Mucosa of stomach (tissue), 1 donor: ENCODE data around the gene PCDHA7.

ENCODE experiments used
- H3K27me3 ChIP-seq: one replicate; pipeline ENCODE4 v1.7.0; 2013; ENCODE audit warnings: mild to moderate bottlenecking, low read length; ENCODE audit not compliant: control insufficient read depth, insufficient read depth
- H3K36me3 ChIP-seq: one replicate; pipeline ENCODE4 v1.7.0; 2013; ENCODE audit warnings: low read length; ENCODE audit not compliant: control insufficient read depth, insufficient read depth
- H3K4me1 ChIP-seq: one replicate; pipeline ENCODE4 v1.7.0; 2013; ENCODE audit warnings: mild to moderate bottlenecking, low read length; ENCODE audit not compliant: control insufficient read depth, insufficient read depth
- H3K4me3 ChIP-seq: one replicate; pipeline ENCODE4 v1.7.0; 2013; ENCODE audit warnings: low read length
- H3K9ac ChIP-seq: one replicate; pipeline ENCODE4 v1.7.0; 2013; ENCODE audit warnings: mild to moderate bottlenecking, low read length, moderate library complexity
- H3K9me3 ChIP-seq: one replicate; pipeline ENCODE4 v1.7.0; 2013; ENCODE audit warnings: mild to moderate bottlenecking, low read length, moderate library complexity; ENCODE audit not compliant: control insufficient read depth
- donor health status: Pancreatic carcinoma.

Gene PCDHA7

DNA sequence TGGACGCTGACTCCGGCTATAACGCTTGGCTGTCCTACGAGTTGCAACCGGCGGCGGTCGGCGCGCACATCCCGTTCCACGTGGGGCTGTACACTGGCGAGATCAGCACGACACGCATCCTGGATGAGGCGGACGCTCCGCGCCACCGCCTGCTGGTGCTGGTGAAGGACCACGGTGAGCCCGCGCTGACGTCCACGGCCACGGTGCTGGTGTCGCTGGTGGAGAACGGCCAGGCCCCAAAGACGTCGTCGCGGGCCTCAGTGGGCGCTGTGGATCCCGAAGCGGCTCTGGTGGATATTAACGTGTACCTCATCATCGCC, 43.2 kb downstream of the PCDHA7 start:
- no peak overlapping the region for H3K9ac ChIP-seq
- no peak overlapping the region for H3K4me3 ChIP-seq
- peaks cover 4% of the 10 kb centered on the region for H3K27me3 ChIP-seq
- H3K36me3 ChIP-seq = no peaks in the 10 kb centered on the region
- H3K9me3 ChIP-seq = no peaks in the 10 kb centered on the region
- H3K4me1 ChIP-seq = no peaks in the 10 kb centered on the region

DNA sequence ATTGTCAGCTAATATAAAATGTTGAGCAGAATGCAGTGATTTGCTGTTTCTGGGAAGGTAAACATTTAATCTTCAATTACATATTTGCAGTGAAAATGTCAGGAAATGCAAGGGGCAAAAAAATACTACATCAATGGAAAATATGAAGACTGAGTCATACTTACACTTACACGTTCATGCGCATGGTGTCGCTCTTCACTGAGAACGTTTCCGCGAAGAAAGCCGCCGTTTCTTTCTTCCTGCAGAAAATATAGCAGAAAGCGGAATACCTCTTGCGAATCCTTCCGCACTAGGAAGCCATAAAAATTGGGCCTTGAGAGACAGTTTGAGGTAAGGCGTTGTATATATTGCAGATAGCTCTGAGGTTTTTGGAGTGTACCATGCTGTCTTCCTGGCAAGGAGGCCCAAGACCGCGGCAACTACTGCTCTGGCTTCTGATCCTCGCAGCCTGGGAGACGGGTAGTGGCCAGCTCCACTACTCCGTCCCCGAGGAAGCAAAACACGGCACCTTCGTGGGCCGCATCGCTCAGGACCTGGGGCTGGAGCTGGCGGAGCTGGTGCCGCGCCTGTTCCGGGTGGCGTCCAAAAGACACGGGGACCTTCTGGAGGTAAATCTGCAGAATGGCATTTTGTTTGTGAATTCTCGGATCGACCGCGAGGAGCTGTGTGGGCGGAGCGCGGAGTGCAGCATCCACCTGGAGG, 48.0 kb downstream of the PCDHA7 start, which contains the start of gene PCDHA13:
PCDHA13 (plus strand) TSS at position 236 of the 702 bp plus-strand sequence; CDS start at position 381, 145 bp downstream.
- no peaks in the 10 kb centered on the region for H3K27me3 ChIP-seq
- no peaks in the 10 kb centered on the region for H3K9me3 ChIP-seq
- H3K4me3 ChIP-seq = no peak within 1 kb of the TSS
- H3K36me3 ChIP-seq = no peaks in the 10 kb centered on the region
- H3K9ac ChIP-seq = no peak within 1 kb of the TSS
- H3K4me1 ChIP-seq = no peaks in the 10 kb centered on the region

DNA sequence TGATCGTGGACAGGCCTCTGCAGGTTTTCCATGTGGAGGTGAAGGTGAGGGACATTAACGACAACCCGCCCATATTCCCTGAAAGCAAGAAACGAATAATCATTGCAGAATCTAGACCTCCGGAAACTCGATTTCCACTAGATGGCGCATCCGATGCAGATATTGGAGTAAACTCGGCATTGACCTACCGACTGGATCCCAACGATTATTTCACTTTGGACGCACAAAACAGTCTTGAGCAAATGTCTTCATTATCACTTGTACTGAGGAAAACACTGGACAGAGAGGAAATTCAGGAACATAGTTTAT, 48.5 kb downstream of the PCDHA7 start:
- Histone ChIP-seq H3K36me3 (no peaks in the 10 kb centered on the region), H3K4me3 (no peak overlapping the region), H3K9ac (no peak overlapping the region), H3K9me3 (no peaks in the 10 kb centered on the region), H3K27me3 (no peaks in the 10 kb centered on the region), H3K4me1 (no peaks in the 10 kb centered on the region)

DNA sequence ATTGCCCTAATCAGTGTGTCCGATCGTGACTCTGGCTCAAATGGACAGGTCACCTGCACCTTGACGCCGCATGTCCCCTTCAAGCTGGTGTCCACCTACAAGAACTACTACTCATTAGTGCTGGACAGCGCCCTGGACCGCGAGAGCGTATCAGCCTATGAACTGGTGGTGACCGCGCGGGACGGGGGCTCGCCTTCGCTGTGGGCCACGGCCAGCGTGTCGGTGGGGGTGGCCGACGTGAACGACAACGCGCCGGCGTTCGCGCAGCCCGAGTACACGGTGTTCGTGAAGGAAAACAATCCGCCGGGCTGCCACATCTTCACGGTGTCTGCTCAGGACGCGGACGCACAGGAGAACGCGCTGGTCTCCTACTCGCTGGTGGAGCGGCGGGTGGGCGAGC, 49.3 kb downstream of the PCDHA7 start:
- no peaks in the 10 kb centered on the region for H3K36me3 ChIP-seq
- no peak overlapping the region for H3K4me3 ChIP-seq
- no peak overlapping the region for H3K9ac ChIP-seq
- no peaks in the 10 kb centered on the region for H3K27me3 ChIP-seq
- no peaks in the 10 kb centered on the region for H3K4me1 ChIP-seq
- no peaks in the 10 kb centered on the region for H3K9me3 ChIP-seq

DNA sequence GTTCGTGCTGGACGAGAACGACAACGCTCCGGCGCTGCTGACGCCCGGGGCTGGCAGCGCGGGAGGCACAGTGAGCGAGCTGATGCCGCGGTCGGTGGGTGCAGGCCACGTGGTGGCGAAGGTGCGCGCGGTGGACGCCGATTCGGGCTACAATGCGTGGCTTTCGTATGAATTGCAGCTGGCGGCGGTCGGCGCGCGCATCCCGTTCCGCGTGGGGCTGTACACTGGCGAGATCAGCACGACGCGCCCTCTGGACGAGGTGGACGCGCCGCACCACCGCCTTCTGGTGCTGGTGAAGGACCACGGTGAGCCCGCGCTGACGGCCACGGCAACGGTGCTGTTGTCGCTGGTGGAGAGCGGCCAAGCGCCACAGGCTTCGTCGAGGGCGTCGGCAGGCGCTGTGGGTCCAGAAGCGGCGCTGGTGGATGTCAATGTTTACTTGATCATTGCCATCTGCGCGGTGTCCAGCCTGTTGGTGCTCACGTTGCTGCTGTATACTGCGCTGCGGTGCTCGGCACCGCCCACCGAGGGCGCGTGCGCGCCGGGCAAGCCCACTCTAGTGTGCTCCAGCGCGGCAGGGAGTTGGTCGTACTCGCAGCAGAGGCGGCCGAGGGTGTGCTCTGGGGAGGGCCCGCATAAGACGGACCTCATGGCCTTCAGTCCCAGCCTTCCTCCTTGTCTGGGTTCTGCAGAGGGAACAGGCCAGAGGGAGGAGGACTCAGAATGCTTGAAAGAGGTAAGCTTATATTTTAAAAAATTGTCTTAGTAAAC, 50.0 kb downstream of the PCDHA7 start:
- Histone ChIP-seq H3K36me3 (no peaks in the 10 kb centered on the region), H3K4me1 (no peaks in the 10 kb centered on the region), H3K27me3 (no peaks in the 10 kb centered on the region), H3K4me3 (no peak overlapping the region), H3K9me3 (no peaks in the 10 kb centered on the region), H3K9ac (no peak overlapping the region)
